GM10248 (cell line): ENCODE results near the gene MYH7.

ENCODE experiments used
- CTCF ChIA-PET: fragments of 300-600 bp; sonication (Branson Sonifier 250); formaldehyde crosslinking; extraction: SDS; loops from one replicate; lab custom pipeline; 2021; ENCODE audit warnings: antibody characterized with exemption; lab: Yijun Ruan, JAX
- POLR2A ChIA-PET: fragments of 350-650 bp; sonication (Branson Sonifier 250); formaldehyde crosslinking; extraction: SDS; loops from one replicate; lab custom pipeline; 2020; ENCODE audit warnings: antibody characterized with exemption; lab: Yijun Ruan, JAX
- DNase-seq: peaks from one replicate; pipeline ENCODE4 v3.0.0; 2012; ENCODE audit errors: extremely low spot score
- TF ChIP-seq, protein P1 (sequence below): IDR thresholded peaks from 2 replicates; pipeline ENCODE4 v1.5.1; 2012; ENCODE audit warnings: mild to moderate bottlenecking, low read depth; ENCODE audit errors: extremely low read depth, missing control alignments, control extremely low read depth

Gene MYH7

DNA sequence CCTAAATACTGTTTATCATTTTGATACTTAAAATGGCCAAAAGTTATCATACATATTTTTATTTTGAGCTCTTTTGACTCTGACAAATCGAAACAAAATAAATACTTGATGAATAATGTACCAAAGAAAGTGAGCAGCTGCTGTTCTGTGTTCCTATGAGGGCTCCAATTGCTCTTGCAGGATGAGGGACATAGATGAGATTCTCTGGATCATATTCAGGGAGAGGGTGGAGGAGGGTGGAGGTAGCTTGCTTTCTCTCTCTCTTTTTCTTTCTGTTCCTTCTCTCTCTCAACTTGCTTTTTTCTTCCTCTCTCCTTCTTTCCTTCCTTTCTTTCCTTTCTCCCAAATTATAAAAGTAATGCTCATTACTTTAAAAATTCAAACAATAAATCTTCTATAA is 8.9 kb upstream of the MYH7 start:
- ChIA-PET CTCF (interaction anchor here (1.2 kb wide), 1 partner anchor 64 kb away, joined by 3 read pairs; no protein-coding TSS in a partner anchor), POLR2A (no interaction called here)
- DNase-seq = no peak
- TF ChIP-seq, protein P1, sequence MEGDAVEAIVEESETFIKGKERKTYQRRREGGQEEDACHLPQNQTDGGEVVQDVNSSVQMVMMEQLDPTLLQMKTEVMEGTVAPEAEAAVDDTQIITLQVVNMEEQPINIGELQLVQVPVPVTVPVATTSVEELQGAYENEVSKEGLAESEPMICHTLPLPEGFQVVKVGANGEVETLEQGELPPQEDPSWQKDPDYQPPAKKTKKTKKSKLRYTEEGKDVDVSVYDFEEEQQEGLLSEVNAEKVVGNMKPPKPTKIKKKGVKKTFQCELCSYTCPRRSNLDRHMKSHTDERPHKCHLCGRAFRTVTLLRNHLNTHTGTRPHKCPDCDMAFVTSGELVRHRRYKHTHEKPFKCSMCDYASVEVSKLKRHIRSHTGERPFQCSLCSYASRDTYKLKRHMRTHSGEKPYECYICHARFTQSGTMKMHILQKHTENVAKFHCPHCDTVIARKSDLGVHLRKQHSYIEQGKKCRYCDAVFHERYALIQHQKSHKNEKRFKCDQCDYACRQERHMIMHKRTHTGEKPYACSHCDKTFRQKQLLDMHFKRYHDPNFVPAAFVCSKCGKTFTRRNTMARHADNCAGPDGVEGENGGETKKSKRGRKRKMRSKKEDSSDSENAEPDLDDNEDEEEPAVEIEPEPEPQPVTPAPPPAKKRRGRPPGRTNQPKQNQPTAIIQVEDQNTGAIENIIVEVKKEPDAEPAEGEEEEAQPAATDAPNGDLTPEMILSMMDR = no peak

GRCh38 chr14:23443881-23444280 is 8.4 kb upstream of the MYH7 start:
- CTCF ChIA-PET = interaction anchor here (1.2 kb wide), 1 partner anchor 64 kb away, joined by 3 read pairs; no protein-coding TSS in a partner anchor
- TF ChIP-seq, protein P1 = no peak
- DNase-seq = no peak
- POLR2A ChIA-PET = no interaction called here

GRCh38 chr14:23443411-23443812 is 8.0 kb upstream of the MYH7 start:
- POLR2A ChIA-PET = no interaction called here
- CTCF ChIA-PET = interaction anchor here (1.2 kb wide), 1 partner anchor 64 kb away, joined by 3 read pairs; no protein-coding TSS in a partner anchor
- DNase-seq = no peak
- TF ChIP-seq, protein P1 = no peak

DNA sequence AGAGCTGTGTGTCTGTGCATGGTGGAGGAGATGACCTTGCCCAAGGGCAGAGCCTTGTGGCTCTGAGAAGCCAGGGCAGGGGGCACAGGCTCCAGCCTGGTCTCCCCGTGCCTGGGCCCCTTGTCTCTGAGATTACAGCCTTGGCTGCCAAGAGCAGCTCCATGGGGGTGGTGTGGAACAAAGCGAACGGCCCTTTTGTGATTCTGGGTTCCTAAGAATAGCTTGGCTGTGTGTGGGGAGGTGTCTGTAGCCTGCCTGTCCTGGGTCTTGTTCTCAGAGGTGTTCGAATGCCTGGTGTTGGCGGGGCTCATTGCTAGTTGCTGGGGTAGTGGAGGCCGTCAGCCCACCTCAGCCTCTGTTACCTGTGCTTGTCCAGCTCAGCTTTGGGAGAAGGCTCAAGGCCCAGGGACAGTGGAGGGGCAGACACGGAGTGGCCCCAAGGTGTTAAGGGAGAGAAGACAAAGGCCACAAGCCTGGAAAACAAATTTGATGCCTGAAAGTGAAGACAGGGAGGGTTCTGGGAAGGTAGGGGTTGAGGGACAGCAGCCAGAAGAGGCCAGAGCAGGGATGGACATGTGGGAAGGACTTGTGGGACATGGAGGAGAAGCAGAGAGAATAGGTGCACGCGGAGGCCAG is 7.4 kb upstream of the MYH7 start:
- no peak for DNase-seq
- TF ChIP-seq, protein P1 = no peak
- POLR2A ChIA-PET = no interaction called here
- CTCF ChIA-PET = interaction anchor here (1.0 to 1.3 kb wide), 4 partner anchors 9 to 63 kb away, joined by 3 to 4 read pairs (median 4); no protein-coding TSS in a partner anchor

GRCh38 chr14:23441076-23441475 is 5.6 kb upstream of the MYH7 start:
- TF ChIP-seq, protein P1 = no peak
- POLR2A ChIA-PET = no interaction called here
- no peak for DNase-seq
- CTCF ChIA-PET = interaction anchor here (1.0 to 1.3 kb wide), 2 partner anchors 9 to 24 kb away, joined by 3 read pairs; no protein-coding TSS in a partner anchor

- DNase-seq = no peak
- TF ChIP-seq, protein P1 = no peak
- POLR2A ChIA-PET = no interaction called here
- CTCF ChIA-PET = interaction anchor here (0.6 to 1.9 kb wide), 2 partner anchors 10 to 39 kb away, joined by 3 to 5 read pairs; no protein-coding TSS in a partner anchor
Observed at GRCh38 chr14:23439107-23439835, 3.8 kb upstream of the MYH7 start.
